Right cardiac atrium (tissue), 5 donors: ENCODE measurements around the gene SMPX. TPM values are rescaled to one million over a fixed set of nuclear protein-coding genes. Genes with fewer than 3 reads are reported as not detected.

Source experiments
- ATAC-seq, 2 donors: fragments of 200-7000 bp; cut with Tn5 transposase; one replicate each; pipeline versions ENCODE4 v1.8.0 to v1.9.1; 2020; ENCODE audit warnings: moderate library complexity in 2 of 2, mild to moderate bottlenecking in 1 of 2
- DNase-seq, 3 donors: peaks; one replicate each; pipeline ENCODE4 v3.0.0-alpha.2; 2020
- H3K27ac ChIP-seq: one replicate; pipeline ENCODE4 v1.5.1; 2013; ENCODE audit warnings: mild to moderate bottlenecking, low read length, control low read depth, moderate library complexity
- H3K27me3 ChIP-seq: one replicate; pipeline ENCODE4 v1.6.1; 2013; ENCODE audit not compliant: control insufficient read depth, insufficient read depth
- H3K4me1 ChIP-seq: one replicate; pipeline ENCODE4 v1.6.1; 2013; ENCODE audit warnings: low read length; ENCODE audit not compliant: control insufficient read depth, insufficient read depth
- H3K4me3 ChIP-seq: one replicate; pipeline ENCODE4 v1.5.1; 2013; ENCODE audit warnings: low read length, control low read depth
- H3K9me3 ChIP-seq: one replicate; pipeline ENCODE4 v1.6.1; 2013; ENCODE audit warnings: low read length; ENCODE audit not compliant: control insufficient read depth
- whole genome bisulfite sequencing: extraction: QIAGEN DNeasy Blood & Tissue Kit; methylation state at CpG from one replicate; pipeline ENCODE4 v1.1.7; 2013; 5-methylcytosine and 5-hydroxymethylcytosine counted together
- intact Hi-C, 4 donors: fragments of 100-400 bp; cut with DNase I; formaldehyde crosslinking; loops; one replicate each; pipeline versions ENCODE4 v1.11.0 to v1.14.0; 2022 to 2023
- polyA plus RNA-seq: library from polyadenylated mRNA; stranded (reverse); fragments of 200-250 nt; gene quantifications from one replicate; pipeline ENCODE4 v1.2.3, GENCODE V29; 2013
- total RNA-seq, 4 donors: library from RNA; stranded (reverse); fragmentation: NEBNext Ultra II Directional; extraction: Animal tissue kit (Norgen Biotek cat#: 25700); gene quantifications; one replicate each; pipeline ENCODE4 v1.2.1, GENCODE V29; 2021
- donor health status: healthy with polysubstance abuse.
- donor health status: DM: no; HTN: yes; CAD: no.
- donor health status: DM: no; HTN: no; CAD: no.
- donor health status: DM: no; HTN: yes; CAD: no; lungs with severe emphysema.
- donor health status: DM: yes; HTN: yes; CAD: no.

The SMPX gene
- total and polyA plus RNA-seq, 5 donors: 422 to 714 (median 442) TPM

GRCh38 chrX:21678048-21678612, 79.8 kb downstream of the SMPX start:
- no peak for ATAC-seq
- intact Hi-C loops: no loop called here
- Histone ChIP-seq H3K4me1 (no peaks in the 10 kb centered on the region), H3K9me3 (no peaks in the 10 kb centered on the region), H3K27ac (no peak overlapping the region), H3K27me3 (no peaks in the 10 kb centered on the region), H3K4me3 (no peak overlapping the region)
- WGBS: 78% methylated on average over 4 of the region's 4 CpGs
- DNase-seq: no peak

- WGBS: 62% methylated on average over 2 of the region's 2 CpGs
- Histone ChIP-seq H3K27ac (no peak overlapping the region), H3K4me1 (no peaks in the 10 kb centered on the region), H3K9me3 (no peaks in the 10 kb centered on the region), H3K4me3 (no peak overlapping the region), H3K27me3 (no peaks in the 10 kb centered on the region)
- ATAC-seq: no peak
- no peak for DNase-seq
- intact Hi-C loops: no loop called here
Measured at GRCh38 chrX:21675931-21676330, 82.0 kb downstream of the SMPX start.

- no peak for ATAC-seq
- Histone ChIP-seq H3K4me3 (no peak overlapping the region), H3K9me3 (no peaks in the 10 kb centered on the region), H3K27ac (no peak overlapping the region), H3K4me1 (no peaks in the 10 kb centered on the region), H3K27me3 (no peaks in the 10 kb centered on the region)
- DNase-seq: no peak
- 86% methylated on average over 4 of the region's 4 CpGs for WGBS
- intact Hi-C loops: no loop called here
Measured at GRCh38 chrX:21674430-21675186, 83.3 kb downstream of the SMPX start.

- ATAC-seq (peak in 1 of 2 donors; percentile 64), DNase-seq (no peak)
- no peaks in the 10 kb centered on the region for H3K9me3 ChIP-seq
- peaks cover 2% of the 10 kb centered on the region for H3K4me1 ChIP-seq
- H3K4me3 ChIP-seq: no peak overlapping the region
- H3K27me3 ChIP-seq: no peaks in the 10 kb centered on the region
- 56% methylated on average over 4 of the region's 4 CpGs for WGBS
- peak overlapping the region; percentile 72 for H3K27ac ChIP-seq
- intact Hi-C loops: no loop called here
Measured at GRCh38 chrX:21666679-21667078, 91.2 kb downstream of the SMPX start.

GRCh38 chrX:21666252-21666651, 91.7 kb downstream of the SMPX start:
- H3K4me1 ChIP-seq: peaks cover 2% of the 10 kb centered on the region
- ATAC-seq: peak in 1 of 2 donors; percentile 26
- H3K4me3 ChIP-seq: no peak overlapping the region
- intact Hi-C loops: no loop called here
- DNase-seq: no peak
- H3K27me3 ChIP-seq: no peaks in the 10 kb centered on the region
- peak overlapping the region; percentile 72 for H3K27ac ChIP-seq
- 57% methylated on average over 4 of the region's 4 CpGs for WGBS
- no peaks in the 10 kb centered on the region for H3K9me3 ChIP-seq

GRCh38 chrX:21662761-21663160, 95.2 kb downstream of the SMPX start:
- Histone ChIP-seq H3K4me1 (peaks cover 2% of the 10 kb centered on the region), H3K27ac (no peak overlapping the region), H3K4me3 (no peak overlapping the region), H3K27me3 (no peaks in the 10 kb centered on the region), H3K9me3 (no peaks in the 10 kb centered on the region)
- WGBS: 56% methylated on average over 4 of the region's 4 CpGs
- intact Hi-C loops: no loop called here
- ATAC-seq (no peak), DNase-seq (no peak)

- intact Hi-C loops: no loop called here
- H3K4me1 ChIP-seq: no peaks in the 10 kb centered on the region
- H3K27me3 ChIP-seq: no peaks in the 10 kb centered on the region
- DNase-seq (no peak), ATAC-seq (no peak)
- H3K9me3 ChIP-seq: no peaks in the 10 kb centered on the region
- no peak overlapping the region for H3K4me3 ChIP-seq
- H3K27ac ChIP-seq: no peak overlapping the region
- WGBS: 63% methylated on average over 6 of the region's 6 CpGs
Measured at GRCh38 chrX:21661316-21661715, 96.6 kb downstream of the SMPX start.

- no peaks in the 10 kb centered on the region for H3K9me3 ChIP-seq
- H3K27ac ChIP-seq: no peak overlapping the region
- no peaks in the 10 kb centered on the region for H3K27me3 ChIP-seq
- no peak for ATAC-seq
- no peaks in the 10 kb centered on the region for H3K4me1 ChIP-seq
- DNase-seq: no peak
- 79% methylated on average over 2 of the region's 2 CpGs for WGBS
- intact Hi-C loops: no loop called here
- H3K4me3 ChIP-seq: no peak overlapping the region
Measured at GRCh38 chrX:21660156-21660555, 97.8 kb downstream of the SMPX start.

GRCh38 chrX:21659320-21659719, 98.6 kb downstream of the SMPX start:
- H3K27me3 ChIP-seq: no peaks in the 10 kb centered on the region
- WGBS: 77% methylated on average over 3 of the region's 3 CpGs
- no peak for DNase-seq
- no peaks in the 10 kb centered on the region for H3K9me3 ChIP-seq
- no peak overlapping the region for H3K27ac ChIP-seq
- H3K4me3 ChIP-seq: no peak overlapping the region
- no peak for ATAC-seq
- intact Hi-C loops: no loop called here
- no peaks in the 10 kb centered on the region for H3K4me1 ChIP-seq

GRCh38 chrX:21658746-21659145, 99.2 kb downstream of the SMPX start:
- H3K27ac ChIP-seq: no peak overlapping the region
- WGBS: 16% methylated on average over 23 of the region's 23 CpGs
- intact Hi-C loops: no loop called here
- H3K27me3 ChIP-seq: no peaks in the 10 kb centered on the region
- H3K9me3 ChIP-seq: no peaks in the 10 kb centered on the region
- H3K4me3 ChIP-seq: peak overlapping the region; percentile 9
- peak; percentile 13 to 32 for ATAC-seq
- DNase-seq: peak in 2 of 3 donors; percentile 27 to 29
- H3K4me1 ChIP-seq: no peaks in the 10 kb centered on the region

GRCh38 chrX:21658152-21658737, 99.7 kb downstream of the SMPX start, which contains the start of gene KLHL34:
Gene KLHL34 (minus strand): TSS chrX:21658330. CDS start chrX:21657788, 542 bp downstream.
- intact Hi-C loops: no loop called here
- Histone ChIP-seq H3K4me1 (no peaks in the 10 kb centered on the region), H3K9me3 (no peaks in the 10 kb centered on the region), H3K27ac (no peak within 1 kb of the TSS), H3K27me3 (no peaks in the 10 kb centered on the region), H3K4me3 (peak within 1 kb of the TSS; percentile 9)
- ATAC-seq (peak; percentile 70 to 74), DNase-seq (peak; percentile 16 to 65 (median 24))
- 6% methylated on average over 57 of the region's 60 CpGs for WGBS
